ENCODE results near the gene CFAP20. TPM values are rescaled to one million over a fixed set of nuclear protein-coding genes. Genes with fewer than 3 reads are reported as not detected.
"Not testable (repeated sequence)": the region's sequence is repeated elsewhere in the genome, so short reads cannot be mapped to it uniquely, and the experiment has no call there.

CFAP20 gene
- total RNA-seq, 1 experiment from 2014 or later = 58.3 TPM

DNA sequence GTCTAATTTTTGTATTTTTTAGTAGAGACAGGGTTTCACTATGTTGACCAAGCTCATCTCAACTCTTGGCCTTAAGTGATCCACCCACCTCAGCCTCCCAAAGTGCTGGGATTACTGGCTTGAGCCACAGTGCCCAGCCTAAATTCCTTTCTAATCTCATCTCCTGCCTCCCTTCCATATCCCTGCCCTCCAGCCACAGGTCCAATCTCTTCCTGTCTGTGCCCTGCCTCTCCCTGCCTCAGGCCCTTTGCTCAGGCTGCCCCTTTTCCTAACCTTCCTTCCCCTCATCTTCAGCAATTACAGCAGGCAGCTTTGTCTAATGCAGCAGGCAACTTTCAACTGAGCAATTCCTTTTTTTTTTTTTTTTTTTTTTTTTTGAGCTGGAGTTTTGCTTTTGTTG, 46.8 kb downstream of the CFAP20 start:
- no peak for DNase-seq
- intact Hi-C loops (cut with micrococcal nuclease) = no loop called here
- H2AFZ ChIP-seq (ENCODE audit: low read length) = no peak overlapping the region
- H3K27me3 ChIP-seq (ENCODE audit: low read length) = no peaks in the 10 kb centered on the region
- H3K4me2 ChIP-seq (ENCODE audit: low read length) = no peak overlapping the region
- no peak overlapping the region for H3K4me3 ChIP-seq (ENCODE audit: low read length)
- ChIA-PET POLR2A (ENCODE audit: unreplicated experiment) (no interaction called here), CTCF (interaction anchor here (0.6 kb wide), 1 partner anchor 59 kb away, joined by 4 read pairs; no protein-coding TSS in a partner anchor)
- H3K4me1 ChIP-seq (ENCODE audit: insufficient read depth, low read length) = no peaks in the 10 kb centered on the region
- H3K9me2 ChIP-seq (replicated peaks; ENCODE audit: low read length) = no peaks in the 10 kb centered on the region
- H3K9me3 ChIP-seq (ENCODE audit: low read length) = no peaks in the 10 kb centered on the region
- H3K27ac ChIP-seq (ENCODE audit: low read length) = no peak overlapping the region
- H3K9ac ChIP-seq (ENCODE audit: low read length) = no peak overlapping the region
- no peaks in the 10 kb centered on the region for H4K20me1 ChIP-seq (ENCODE audit: low read length)
- H3K36me3 ChIP-seq (ENCODE audit: low read depth, low read length) = no peaks in the 10 kb centered on the region
- TF ChIP-seq CTCF (conservative IDR thresholded peaks at IDR 0.05; ENCODE audit: low read depth, low read length) (no peak), EZH2 (IDR thresholded peaks at IDR 0.05; ENCODE audit: low read length, unreplicated experiment) (no peak), EZH2phosphoT487 (IDR thresholded peaks at IDR 0.05; ENCODE audit: borderline replicate concordance, low read length) (no peak)
- no peaks in the 10 kb centered on the region for H3F3A ChIP-seq (ENCODE audit: low read length, unreplicated experiment)
- no TSS peak for BruUV-seq (replicated peaks)
- no peaks in the 10 kb centered on the region for H3K79me2 ChIP-seq (ENCODE audit: low read length)
- no peak for ATAC-seq

- CTCF ChIA-PET = not testable (repeated sequence)
These were observed 48.5 kb downstream of the CFAP20 start for GRCh38 chr16:58080657-58081056.

GRCh38 chr16:58077796-58078195, 51.4 kb downstream of the CFAP20 start:
- BruUV-seq (replicated peaks) = no TSS peak
- H3K27me3 ChIP-seq (ENCODE audit: low read length) = no peaks in the 10 kb centered on the region
- no peak for DNase-seq
- H3K36me3 ChIP-seq (ENCODE audit: low read depth, low read length) = no peaks in the 10 kb centered on the region
- no peak overlapping the region for H3K4me3 ChIP-seq (ENCODE audit: low read length)
- no peak for ATAC-seq
- TF ChIP-seq EZH2phosphoT487 (IDR thresholded peaks at IDR 0.05; ENCODE audit: borderline replicate concordance, low read length) = no peak
- no peak for TF ChIP-seq CTCF (conservative IDR thresholded peaks at IDR 0.05; ENCODE audit: low read depth, low read length)
- TF ChIP-seq EZH2 (IDR thresholded peaks at IDR 0.05; ENCODE audit: low read length, unreplicated experiment) = no peak
- intact Hi-C loops (cut with micrococcal nuclease) = no loop called here
- CTCF ChIA-PET = no interaction called here
- H4K20me1 ChIP-seq (ENCODE audit: low read length) = no peaks in the 10 kb centered on the region
- POLR2A ChIA-PET (ENCODE audit: unreplicated experiment) = interaction anchor here (0.7 kb wide), 1 partner anchor 44 kb away, joined by 8 read pairs; no protein-coding TSS in a partner anchor
- H3K9me3 ChIP-seq (ENCODE audit: low read length) = no peaks in the 10 kb centered on the region
- no peaks in the 10 kb centered on the region for H3F3A ChIP-seq (ENCODE audit: low read length, unreplicated experiment)
- no peaks in the 10 kb centered on the region for H3K4me1 ChIP-seq (ENCODE audit: insufficient read depth, low read length)
- no peak overlapping the region for H3K9ac ChIP-seq (ENCODE audit: low read length)
- no peaks in the 10 kb centered on the region for H3K9me2 ChIP-seq (replicated peaks; ENCODE audit: low read length)
- H3K79me2 ChIP-seq (ENCODE audit: low read length) = no peaks in the 10 kb centered on the region
- no peak overlapping the region for H3K4me2 ChIP-seq (ENCODE audit: low read length)
- no peak overlapping the region for H2AFZ ChIP-seq (ENCODE audit: low read length)
- H3K27ac ChIP-seq (ENCODE audit: low read length) = no peak overlapping the region

More at GRCh38 chr16:58080657-58081056, 48.5 kb downstream of the CFAP20 start:
- intact Hi-C loops (cut with micrococcal nuclease); H3K9me3 ChIP-seq (ENCODE audit: low read length); BruUV-seq (replicated peaks); POLR2A ChIA-PET (ENCODE audit: unreplicated experiment); H3K9me2 ChIP-seq (replicated peaks; ENCODE audit: low read length); ATAC-seq; H2AFZ ChIP-seq (ENCODE audit: low read length); H3K4me1 ChIP-seq (ENCODE audit: insufficient read depth, low read length); H3K27me3 ChIP-seq (ENCODE audit: low read length); H3K79me2 ChIP-seq (ENCODE audit: low read length); H4K20me1 ChIP-seq (ENCODE audit: low read length); DNase-seq; H3K36me3 ChIP-seq (ENCODE audit: low read depth, low read length); H3K9ac ChIP-seq (ENCODE audit: low read length); H3K4me3 ChIP-seq (ENCODE audit: low read length); H3F3A ChIP-seq (ENCODE audit: low read length, unreplicated experiment); H3K27ac ChIP-seq (ENCODE audit: low read length); H3K4me2 ChIP-seq (ENCODE audit: low read length): not testable (repeated sequence)
